Adrenal gland (tissue), 5 donors: ENCODE data around the gene SREBF2.

Experiments
- CTCF ChIP-seq, 6 experiments: fragments of 450-650 bp in 4 of 6; fragments of 200-600 bp in 2 of 6; sonication (generic) in 1 of 6; IDR thresholded peaks; 1 replicate in 5 of 6; 2 replicates in 1 of 6; pipeline versions ENCODE4 v1.5.1 to v1.8.0; 2016 to 2021; ENCODE audit warnings: antibody characterized with exemption in 6 of 6, mild to moderate bottlenecking in 2 of 6, moderate library complexity in 1 of 6
- POLR2A ChIP-seq, 2 donors: fragments of 450-650 bp; IDR thresholded peaks; one replicate each; pipeline ENCODE4 v1.6.1; 2017; ENCODE audit warnings: antibody characterized with exemption in 2 of 2, mild to moderate bottlenecking in 2 of 2, moderate library complexity in 1 of 2
- donor health status: DM: no; HTN: no; CAD: no.

GRCh38 chr22:41787331-41787730, 45.6 kb upstream of the SREBF2 start:
- TF ChIP-seq CTCF (IDR thresholded peaks at IDR 0.05) (no peak), POLR2A (IDR thresholded peaks at IDR 0.05) (no peak)
